Epithelial cell of proximal tubule (primary cell): ENCODE measurements around the gene NT5M. TPM values are rescaled to one million over a fixed set of nuclear protein-coding genes. Genes with fewer than 3 reads are reported as not detected.

Experiments
- DNase-seq: peaks from one replicate; pipeline ENCODE4 v3.0.0-alpha.2; 2011; ENCODE audit warnings: low read depth
- H3K4me3 ChIP-seq: 2 replicates; pipeline ENCODE4 v1.5.1; 2011; ENCODE audit warnings: low read depth, mild to moderate bottlenecking, low read length
- total RNA-seq: library from RNA; depleted of rRNA; stranded (reverse); fragments of >200 nt; gene quantifications from 2 replicates; pipeline ENCODE4 v1.2.3, GENCODE V29; 2015
- TF ChIP-seq, protein P1 (sequence below): conservative IDR thresholded peaks from 2 replicates; pipeline ENCODE4 v1.5.1; 2012; ENCODE audit warnings: low read depth, mild to moderate bottlenecking, low read length

NT5M gene
- total RNA-seq, 1 donor from 2014 or later, result 38.7 TPM

DNA sequence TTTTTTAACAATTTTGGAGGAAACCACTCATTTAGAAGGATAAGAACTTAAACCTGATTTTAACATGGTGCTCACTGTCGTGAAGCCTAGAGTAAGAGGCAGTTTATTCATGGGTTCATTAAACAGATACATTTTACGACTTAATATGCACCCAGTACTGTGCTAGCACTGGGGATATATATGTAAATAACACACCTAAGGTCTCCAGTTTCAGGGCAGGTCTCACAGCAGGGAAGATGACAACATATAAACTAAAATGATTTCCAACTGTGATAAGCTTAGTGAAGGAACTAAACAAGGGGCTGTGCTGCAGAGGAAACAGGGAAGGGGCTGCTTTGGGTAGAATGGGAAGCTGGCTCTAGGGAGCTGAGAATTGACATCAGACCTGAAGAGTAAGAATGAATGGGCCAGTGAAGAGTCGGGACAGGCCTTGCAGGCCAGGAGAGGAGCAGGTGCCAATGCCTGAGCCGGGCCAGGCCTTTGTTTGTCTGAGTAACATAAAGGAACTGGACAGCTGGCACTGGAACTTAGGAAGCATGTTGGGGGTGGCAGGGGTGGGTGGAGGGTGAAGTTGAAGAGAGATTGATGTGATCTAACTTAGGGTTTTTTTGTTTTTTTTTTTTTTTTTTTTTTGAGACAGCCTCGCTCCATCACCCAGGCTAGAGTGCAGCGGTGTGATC, 12.1 kb downstream of the NT5M start:
- H3K4me3 ChIP-seq, result no peak overlapping the region
- no peak for DNase-seq
- TF ChIP-seq, protein P1, sequence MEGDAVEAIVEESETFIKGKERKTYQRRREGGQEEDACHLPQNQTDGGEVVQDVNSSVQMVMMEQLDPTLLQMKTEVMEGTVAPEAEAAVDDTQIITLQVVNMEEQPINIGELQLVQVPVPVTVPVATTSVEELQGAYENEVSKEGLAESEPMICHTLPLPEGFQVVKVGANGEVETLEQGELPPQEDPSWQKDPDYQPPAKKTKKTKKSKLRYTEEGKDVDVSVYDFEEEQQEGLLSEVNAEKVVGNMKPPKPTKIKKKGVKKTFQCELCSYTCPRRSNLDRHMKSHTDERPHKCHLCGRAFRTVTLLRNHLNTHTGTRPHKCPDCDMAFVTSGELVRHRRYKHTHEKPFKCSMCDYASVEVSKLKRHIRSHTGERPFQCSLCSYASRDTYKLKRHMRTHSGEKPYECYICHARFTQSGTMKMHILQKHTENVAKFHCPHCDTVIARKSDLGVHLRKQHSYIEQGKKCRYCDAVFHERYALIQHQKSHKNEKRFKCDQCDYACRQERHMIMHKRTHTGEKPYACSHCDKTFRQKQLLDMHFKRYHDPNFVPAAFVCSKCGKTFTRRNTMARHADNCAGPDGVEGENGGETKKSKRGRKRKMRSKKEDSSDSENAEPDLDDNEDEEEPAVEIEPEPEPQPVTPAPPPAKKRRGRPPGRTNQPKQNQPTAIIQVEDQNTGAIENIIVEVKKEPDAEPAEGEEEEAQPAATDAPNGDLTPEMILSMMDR, result no peak

DNA sequence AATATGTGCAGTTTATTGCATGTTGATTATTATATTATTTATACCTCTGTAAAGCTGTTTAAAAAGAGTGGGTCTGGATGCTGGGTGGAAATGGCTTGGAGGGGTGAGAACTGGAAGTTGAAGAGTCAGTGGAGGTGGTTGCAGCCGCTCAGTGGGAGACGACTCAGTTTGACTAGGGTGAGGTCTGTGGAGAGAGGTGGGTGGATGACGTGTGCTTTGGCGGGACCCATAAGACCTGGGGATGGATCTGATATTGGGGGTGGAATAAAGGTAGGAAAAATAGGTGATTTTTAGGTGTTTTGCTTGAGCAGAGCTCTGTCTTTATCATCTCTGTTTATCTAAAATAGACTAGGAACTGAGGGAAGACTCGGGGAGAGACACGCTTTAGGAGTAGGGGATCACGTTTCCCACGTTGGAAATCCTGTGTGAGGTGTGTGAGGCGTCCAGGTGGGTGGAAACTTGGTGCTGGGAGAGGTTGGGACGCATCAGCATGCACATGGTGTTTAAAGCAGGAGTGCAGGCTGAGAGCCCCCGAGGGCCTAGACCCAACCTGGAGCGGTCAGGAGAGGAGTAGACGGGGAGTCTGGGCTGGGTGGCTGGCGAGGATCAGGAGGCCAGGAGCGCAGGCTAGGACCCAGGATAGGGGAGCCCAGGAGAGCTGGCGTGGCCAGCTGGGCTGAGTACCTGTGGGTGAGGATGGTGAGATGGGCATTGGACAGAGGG, 17.2 kb downstream of the NT5M start:
- no peak overlapping the region for H3K4me3 ChIP-seq
- TF ChIP-seq, protein P1, result no peak
- DNase-seq, result no peak

DNA sequence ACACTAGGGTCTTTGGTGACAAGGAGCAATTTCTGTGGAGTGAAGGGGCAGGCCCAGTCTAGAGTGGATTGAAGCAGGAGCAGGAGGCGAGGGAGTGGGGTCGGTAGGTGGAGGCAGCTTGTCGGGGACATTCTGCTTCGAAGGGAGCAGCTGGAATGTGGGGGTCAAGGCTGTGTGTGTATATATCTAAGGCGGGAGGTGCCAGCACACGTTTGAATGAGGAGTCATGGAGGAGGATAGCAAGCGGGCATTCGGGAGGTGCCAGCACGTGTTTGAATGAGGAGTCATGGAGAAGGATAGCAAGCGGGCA, 17.7 kb downstream of the NT5M start:
- no peak overlapping the region for H3K4me3 ChIP-seq
- TF ChIP-seq, protein P1, result no peak
- DNase-seq, result no peak

DNA sequence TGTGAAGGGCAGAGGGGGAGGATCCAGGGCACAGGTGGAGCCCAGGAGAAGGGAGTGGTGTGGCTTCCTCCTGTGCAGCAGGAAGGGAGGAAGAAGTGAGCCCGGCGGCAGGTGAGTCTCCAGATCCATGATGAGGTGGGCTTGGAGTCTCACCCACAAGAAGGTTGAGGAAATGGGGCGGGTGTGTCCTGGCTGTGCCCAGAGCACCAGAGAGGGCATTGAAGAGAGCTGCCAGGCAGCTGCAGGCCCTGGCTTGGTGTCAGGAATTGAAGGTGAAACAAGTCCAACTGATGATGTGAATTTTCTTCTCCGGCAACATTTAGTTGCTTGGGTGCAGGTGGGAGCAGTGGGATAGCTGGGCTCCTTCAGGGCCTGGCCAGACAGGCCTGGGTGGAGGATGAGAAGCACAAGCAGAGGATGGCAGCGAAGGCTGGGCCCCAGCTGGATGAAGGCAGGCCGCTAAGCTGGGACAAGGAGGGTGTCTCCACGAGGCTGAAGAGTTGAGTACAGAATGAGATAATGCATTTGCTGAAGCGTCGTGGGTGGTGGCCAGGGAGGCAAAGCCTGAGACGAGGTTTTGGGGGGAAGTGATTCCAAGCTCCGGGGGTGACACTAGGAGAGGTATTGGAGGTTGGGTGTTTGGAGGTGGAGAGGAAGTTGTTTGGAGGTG, 18.3 kb downstream of the NT5M start:
- TF ChIP-seq, protein P1, result no peak

DNA sequence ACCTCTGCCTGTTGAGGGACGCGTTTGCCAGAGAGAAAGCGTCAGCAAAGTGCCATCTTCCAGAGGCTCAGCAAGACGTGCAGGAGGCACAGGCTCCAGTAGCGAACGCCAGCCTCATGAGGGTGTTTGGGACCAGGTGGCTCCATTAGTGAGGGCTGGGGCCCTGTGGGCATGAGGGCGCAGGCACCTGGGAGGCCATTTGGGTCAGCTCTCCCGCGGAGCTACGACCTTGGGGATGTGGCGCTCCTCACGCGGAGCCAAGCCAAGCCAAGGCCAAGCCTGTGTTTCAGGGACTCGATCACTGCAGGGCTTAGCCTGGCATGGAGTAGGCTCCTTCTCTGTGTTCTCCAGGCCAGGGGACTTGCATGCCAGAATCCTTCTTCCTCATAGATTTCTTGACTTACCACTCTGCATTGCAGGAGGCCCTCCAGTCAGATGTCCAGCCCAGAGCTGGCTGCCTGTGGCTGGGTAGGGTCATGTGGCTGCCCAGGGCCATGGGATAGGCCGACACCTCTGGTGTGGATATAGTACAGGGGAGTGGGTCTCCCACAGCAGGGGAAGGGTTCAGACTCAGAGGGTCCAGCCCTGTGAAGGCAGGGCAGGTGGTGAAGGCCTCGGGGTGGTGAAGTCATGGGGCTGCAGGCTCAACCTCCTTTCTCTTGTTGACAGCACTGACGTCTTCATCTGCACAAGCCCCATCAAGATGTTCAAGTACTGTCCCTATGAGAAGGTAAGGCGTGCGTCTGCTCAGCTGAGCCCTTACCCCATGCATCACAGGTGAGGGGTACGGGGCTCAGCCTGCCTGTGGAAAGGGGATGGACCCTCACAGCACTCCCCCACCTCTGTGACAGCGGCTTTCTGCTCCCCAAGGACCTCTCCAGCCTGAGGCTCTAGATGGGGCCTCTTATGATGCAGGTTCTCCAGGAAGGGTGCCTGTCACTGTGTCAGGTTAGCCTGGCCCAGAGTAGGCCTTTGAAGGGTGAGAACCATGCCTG, 19.6 kb downstream of the NT5M start:
- H3K4me3 ChIP-seq, result no peak overlapping the region
- no peak for DNase-seq
- TF ChIP-seq, protein P1, result no peak

More for the DNA sequence above, 18.3 kb downstream of the NT5M start:
- no peak overlapping the region for H3K4me3 ChIP-seq
- no peak for DNase-seq

DNA sequence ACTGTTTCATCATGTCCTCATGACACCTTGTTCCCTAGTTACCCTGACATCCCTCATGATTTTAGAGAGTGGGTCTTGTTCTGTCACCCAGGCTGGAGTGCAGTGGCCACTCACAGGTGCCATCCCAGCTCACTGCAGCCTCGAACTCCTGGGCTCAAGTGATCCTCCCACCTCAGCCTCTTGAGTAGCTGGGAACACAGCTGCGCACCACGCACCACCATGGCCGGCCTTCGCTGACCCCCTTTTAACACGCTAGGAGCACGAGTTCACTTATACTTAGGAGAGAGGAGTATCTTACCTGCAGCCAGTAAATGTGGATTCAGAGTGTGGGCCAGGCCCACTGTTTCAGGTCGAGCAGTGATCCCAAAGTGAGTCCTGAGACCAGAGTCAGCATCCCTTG, 21.4 kb downstream of the NT5M start:
- no peak for DNase-seq
- no peak overlapping the region for H3K4me3 ChIP-seq
- TF ChIP-seq, protein P1, result no peak
